Measurements from ENCODE around the gene SP6.

DNA sequence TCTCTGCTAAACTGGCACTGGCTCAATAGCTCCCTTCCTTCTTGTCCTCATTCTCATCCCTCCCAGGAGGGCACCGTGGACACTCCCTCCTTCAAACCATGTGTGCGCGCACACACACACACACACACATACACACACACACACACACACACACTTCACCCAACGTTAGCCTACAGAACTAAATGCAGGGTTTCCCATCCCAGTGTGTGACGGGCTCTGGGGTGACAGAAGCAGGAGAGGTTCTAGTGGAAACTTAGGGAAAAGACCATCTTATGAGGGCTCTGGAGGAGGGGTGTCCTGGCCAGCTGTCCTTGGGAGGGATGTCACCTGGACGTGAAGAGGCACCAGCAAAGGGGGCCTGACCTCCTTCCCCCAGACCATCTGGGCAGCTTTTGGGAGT lies 49.1 kb downstream of the SP6 start:
- TF ChIP-seq CTCF (conservative IDR thresholded peaks at IDR 0.05) (no peak), ZFX (IDR thresholded peaks at IDR 0.05) (no peak)
